Pancreas (tissue), 10 donors: Measurements from ENCODE around the gene HIVEP3. TPM values are rescaled to one million over a fixed set of nuclear protein-coding genes. Genes with fewer than 3 reads are reported as not detected.
A peak's percentile ranks its signal among the peaks of the same experiment; 100 is the strongest.

ENCODE experiments used
- ATAC-seq, 4 donors: fragments of 200-7000 bp; cut with Tn5 transposase; one replicate each; pipeline versions ENCODE4 v1.8.0 to v1.9.1; 2020; ENCODE audit warnings: mild to moderate bottlenecking in 4 of 4, moderate library complexity in 4 of 4
- DNase-seq, 6 donors: peaks; one replicate each; pipeline ENCODE4 v3.0.0-alpha.2; 2020
- FAIRE-seq: peaks from 2 replicates; lab custom pipeline; 2012; peaks lifted over from hg19 to GRCh38; lab: Jason Lieb, UNC
- H3K27ac ChIP-seq, 4 donors: fragments of 200-600 bp; sonication (generic); 1 replicate in 3 of 4; 2 replicates in 1 of 4; pipeline versions ENCODE4 v1.5.0 to v1.8.0; 2020
- H3K27me3 ChIP-seq, 4 donors: fragments of 200-600 bp; one replicate each; pipeline ENCODE4 v1.8.0; 2021
- H3K36me3 ChIP-seq, 3 donors: fragments of 200-600 bp; sonication (generic) in 1 of 3; one replicate each; pipeline versions ENCODE4 v1.5.0 to v1.8.0; 2020 to 2021
- H3K4me1 ChIP-seq, 3 donors: fragments of 200-600 bp; one replicate each; pipeline ENCODE4 v1.8.0; 2021
- H3K4me3 ChIP-seq, 4 donors: fragments of 200-600 bp; sonication (generic) in 2 of 4; one replicate each; pipeline versions ENCODE4 v1.5.0 to v1.8.0; 2020 to 2021
- H3K9me3 ChIP-seq, 4 donors: fragments of 200-600 bp; one replicate each; pipeline ENCODE4 v1.8.0; 2021
- CTCF ChIP-seq, 4 donors: fragments of 200-600 bp; sonication (generic) in 3 of 4; IDR thresholded peaks; one replicate each; pipeline versions ENCODE4 v1.5.0 to v1.8.0; 2021; ENCODE audit warnings: antibody characterized with exemption in 4 of 4
- WGBS, 2 donors: extraction: QIAGEN DNeasy Blood & Tissue Kit; methylation state at CpG; one replicate each; pipeline ENCODE4 v1.1.7; 2013; 5-methylcytosine and 5-hydroxymethylcytosine counted together
- intact Hi-C, 3 donors: fragments of 100-400 bp; cut with DNase I; formaldehyde crosslinking; loops; one replicate each; pipeline versions ENCODE4 v1.11.1 to v1.14.2; 2022
- polyA plus RNA-seq, 2 donors: library from polyadenylated mRNA; stranded (reverse); fragments of 200-250 nt; gene quantifications; one replicate each; pipeline ENCODE4 v1.2.3, GENCODE V29; 2013
- total RNA-seq, 6 donors: library from RNA; stranded (reverse); fragmentation: NEBNext Ultra II Directional in 4 of 6; extraction: Animal tissue kit (Norgen Biotek cat#: 25700) in 4 of 6; gene quantifications; one replicate each; pipeline versions ENCODE4 v1.2.1 to v1.2.4, GENCODE V29; 2021 to 2023
- donor health status: healthy with polysubstance abuse.
- donor health status: DM: no; HTN: no; CAD: no; lungs with moderate emphysema.
- donor health status: DM: no; HTN: no; CAD: no.
- donor health status: control.
- donor health status: control.
- donor health status: Bipolar disorder and iron deficiency.
- donor health status: DM: yes; HTN: yes; CAD: no.
- donor health status: DM: no; HTN: no; CAD: no.
- donor health status: DM: no; HTN: no; CAD: no.
- donor health status: DM: yes; HTN: yes; CAD: no.

Gene HIVEP3
- total and polyA plus RNA-seq, 8 donors = 2.7 to 5.0 (median 3.1) TPM

GRCh38 chr1:41673806-41674205, 244.9 kb downstream of the HIVEP3 start:
- no peak for DNase-seq
- WGBS, 2 donors = 67 to 69% methylated on average over 9 of the region's 9 CpGs
- no peak overlapping the region for H3K27ac ChIP-seq

GRCh38 chr1:41673378-41673777, 245.3 kb downstream of the HIVEP3 start:
- intact Hi-C loops = no loop called here
- no peak for TF ChIP-seq CTCF (IDR thresholded peaks at IDR 0.05)

More at GRCh38 chr1:41673806-41674205, 244.9 kb downstream of the HIVEP3 start:
- no peak for TF ChIP-seq CTCF (IDR thresholded peaks at IDR 0.05)
- Histone ChIP-seq H3K36me3 (no peaks in the 10 kb centered on the region), H3K27me3 (no peaks in the 10 kb centered on the region), H3K4me1 (no peaks in the 10 kb centered on the region), H3K9me3 (no peaks in the 10 kb centered on the region), H3K4me3 (no peak overlapping the region)
- ATAC-seq (no peak), FAIRE-seq (no peak)
- intact Hi-C loops = no loop called here

GRCh38 chr1:41672641-41673361, 245.9 kb downstream of the HIVEP3 start:
- H3K27ac ChIP-seq = no peak overlapping the region
- no peaks in the 10 kb centered on the region for H3K27me3 ChIP-seq
- WGBS, 2 donors = 82 to 84% methylated on average over 9 of the region's 9 CpGs
- no peak for TF ChIP-seq CTCF (IDR thresholded peaks at IDR 0.05)
- FAIRE-seq (no peak), DNase-seq (no peak), ATAC-seq (no peak)
- no peak overlapping the region for H3K4me3 ChIP-seq
- intact Hi-C loops = no loop called here
- no peaks in the 10 kb centered on the region for H3K4me1 ChIP-seq
- H3K9me3 ChIP-seq = no peaks in the 10 kb centered on the region
- no peaks in the 10 kb centered on the region for H3K36me3 ChIP-seq

More at GRCh38 chr1:41673378-41673777, 245.3 kb downstream of the HIVEP3 start:
- ATAC-seq (peak in 2 of 4 donors; percentile 28 to 46), FAIRE-seq (no peak), DNase-seq (no peak)
- no peak overlapping the region for H3K27ac ChIP-seq
- 69 to 72% methylated on average over 4 of the region's 4 CpGs for WGBS, 2 donors
- H3K9me3 ChIP-seq = no peaks in the 10 kb centered on the region
- no peaks in the 10 kb centered on the region for H3K36me3 ChIP-seq
- no peaks in the 10 kb centered on the region for H3K4me1 ChIP-seq
- H3K4me3 ChIP-seq = no peak overlapping the region
- no peaks in the 10 kb centered on the region for H3K27me3 ChIP-seq

GRCh38 chr1:41672173-41672572, 246.5 kb downstream of the HIVEP3 start:
- FAIRE-seq = no peak
- intact Hi-C loops = no loop called here
- no peaks in the 10 kb centered on the region for H3K36me3 ChIP-seq
- ATAC-seq = peak in 1 of 4 donors; percentile 34
- peaks cover 0 to 4% (median 4%) of the 10 kb centered on the region in 3 donors for H3K4me1 ChIP-seq
- 82 to 84% methylated on average over 4 of the region's 4 CpGs for WGBS, 2 donors
- no peaks in the 10 kb centered on the region for H3K27me3 ChIP-seq
- no peak overlapping the region for H3K4me3 ChIP-seq
- H3K9me3 ChIP-seq = no peaks in the 10 kb centered on the region
- no peak overlapping the region for H3K27ac ChIP-seq
- no peak for TF ChIP-seq CTCF (IDR thresholded peaks at IDR 0.05)
- DNase-seq = no peak

GRCh38 chr1:41671116-41671755, 247.5 kb downstream of the HIVEP3 start:
- ATAC-seq = no peak
- H3K9me3 ChIP-seq = no peaks in the 10 kb centered on the region
- no peak overlapping the region for H3K4me3 ChIP-seq
- intact Hi-C loops = no loop called here
- H3K27me3 ChIP-seq = no peaks in the 10 kb centered on the region
- peak in 1 of 6 donors; percentile 28 for DNase-seq
- peaks cover 0 to 11% (median 4%) of the 10 kb centered on the region in 3 donors for H3K4me1 ChIP-seq
- H3K27ac ChIP-seq = no peak overlapping the region
- no peak for TF ChIP-seq CTCF (IDR thresholded peaks at IDR 0.05)
- 94 to 96% methylated on average over 15 of the region's 15 CpGs for WGBS, 2 donors
- FAIRE-seq = no peak
- H3K36me3 ChIP-seq = no peaks in the 10 kb centered on the region
